HG03439 (cell line): ENCODE results near the gene UNC80.

Experiments
- ATAC-seq: cut with Tn5 transposase; IDR thresholded peaks from one replicate; pipeline ENCODE4 v1.9.1; 2021; ENCODE audit warnings: mild to moderate bottlenecking, moderate library complexity; ENCODE audit not compliant: unreplicated experiment

Gene UNC80

DNA sequence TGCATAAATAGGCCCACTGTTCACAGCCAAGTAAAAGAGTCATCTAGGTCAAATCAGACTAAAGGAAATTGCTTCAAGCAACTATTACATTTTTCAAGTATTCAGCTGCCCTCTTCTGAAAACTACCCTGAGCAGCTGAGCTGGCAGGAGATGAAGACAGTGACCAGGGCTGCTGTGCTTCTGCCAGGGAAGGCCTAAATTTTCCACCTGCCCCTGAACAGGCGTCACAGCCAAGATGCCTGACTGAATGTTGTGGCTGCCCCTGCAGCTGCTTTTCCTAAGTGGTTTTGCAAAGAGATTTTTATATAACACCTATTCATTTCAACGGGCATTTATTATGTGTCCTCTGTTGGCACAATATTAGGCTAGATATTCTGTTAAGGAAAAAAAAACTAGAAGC lies 134.1 kb downstream of the UNC80 start:
- no peak for ATAC-seq

DNA sequence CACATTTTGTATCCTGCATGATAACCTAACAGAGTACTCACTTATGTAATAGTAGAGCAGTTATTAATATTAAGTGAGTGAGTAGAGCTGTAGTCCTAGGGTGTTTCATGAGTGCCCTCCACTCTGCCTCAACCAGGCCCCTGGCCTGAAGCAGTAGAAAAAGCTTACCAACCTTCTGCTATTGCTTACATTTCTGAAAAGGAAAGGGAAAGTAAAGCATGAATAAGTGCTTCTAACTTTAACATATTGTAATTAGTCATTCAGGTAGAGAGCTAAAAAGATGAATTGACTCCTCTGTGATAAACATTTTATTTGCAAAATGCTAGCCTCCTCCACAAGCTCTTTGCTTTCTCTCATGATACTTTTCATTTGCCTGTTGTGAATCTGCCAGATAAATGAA lies 136.1 kb downstream of the UNC80 start:
- ATAC-seq: no peak

DNA sequence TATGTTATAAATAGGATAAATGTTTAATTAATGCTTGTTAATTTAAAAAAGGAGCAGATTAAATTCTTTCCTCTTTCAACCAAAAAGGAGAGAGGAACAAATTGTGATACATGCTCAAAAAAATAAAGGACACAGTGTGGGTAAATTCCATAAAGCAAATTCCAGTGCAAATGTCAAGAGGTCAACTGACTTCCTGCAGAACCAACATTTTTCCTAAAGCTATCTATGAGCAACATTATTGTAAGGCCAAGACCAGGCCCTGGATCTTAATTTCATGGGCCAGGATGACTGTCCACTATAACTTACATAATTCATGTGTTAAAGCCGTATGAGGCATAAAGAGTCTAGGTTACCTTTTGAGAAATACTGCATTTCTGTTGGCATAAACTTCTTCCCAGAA lies 136.9 kb downstream of the UNC80 start:
- no peak for ATAC-seq

DNA sequence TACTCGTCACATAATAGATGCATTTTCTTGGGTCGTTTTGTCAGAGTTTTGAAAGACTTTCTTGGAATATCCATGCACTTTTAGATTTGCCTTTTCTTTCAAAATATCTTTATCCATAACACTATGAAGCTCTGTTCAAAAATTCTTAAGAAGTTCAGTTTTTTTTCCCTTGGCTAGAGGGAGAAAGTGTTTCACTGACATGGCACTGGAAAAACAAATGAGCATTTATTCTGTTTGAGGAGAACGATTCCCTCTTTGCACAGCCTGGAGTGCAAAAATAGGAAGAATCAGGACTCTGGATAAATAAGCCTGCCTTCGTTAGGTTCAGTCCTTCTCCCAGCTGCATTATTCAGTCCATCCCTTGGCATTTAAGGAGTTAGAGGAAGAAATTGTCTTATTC lies 139.9 kb downstream of the UNC80 start:
- ATAC-seq: no peak

DNA sequence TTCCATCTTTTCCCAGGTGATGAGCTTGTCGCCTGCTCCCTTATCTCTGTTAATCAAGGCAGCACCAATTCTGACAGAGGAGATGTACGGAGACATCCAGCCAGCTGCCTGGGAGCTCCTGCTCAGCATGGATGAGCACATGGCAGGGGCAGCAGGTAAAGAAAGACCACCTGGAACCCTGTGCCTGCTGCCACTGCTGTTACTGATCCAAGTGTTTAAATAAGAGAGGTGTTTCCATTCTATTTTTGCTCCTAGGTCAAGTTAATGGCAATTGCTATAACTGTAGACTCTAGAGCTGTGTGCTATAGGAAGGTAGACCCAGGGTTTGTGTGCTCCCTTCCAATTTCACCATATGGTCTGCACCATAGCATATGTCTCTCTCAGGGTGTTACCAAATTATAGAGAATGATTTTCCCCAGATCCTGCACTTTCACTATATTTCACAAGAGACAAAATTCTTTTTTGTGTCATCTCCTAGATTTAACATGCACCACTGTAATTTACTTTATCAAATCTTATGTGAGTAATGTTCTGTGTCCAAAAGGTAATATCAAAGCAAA lies 142.2 kb downstream of the UNC80 start:
- ATAC-seq: no peak

DNA sequence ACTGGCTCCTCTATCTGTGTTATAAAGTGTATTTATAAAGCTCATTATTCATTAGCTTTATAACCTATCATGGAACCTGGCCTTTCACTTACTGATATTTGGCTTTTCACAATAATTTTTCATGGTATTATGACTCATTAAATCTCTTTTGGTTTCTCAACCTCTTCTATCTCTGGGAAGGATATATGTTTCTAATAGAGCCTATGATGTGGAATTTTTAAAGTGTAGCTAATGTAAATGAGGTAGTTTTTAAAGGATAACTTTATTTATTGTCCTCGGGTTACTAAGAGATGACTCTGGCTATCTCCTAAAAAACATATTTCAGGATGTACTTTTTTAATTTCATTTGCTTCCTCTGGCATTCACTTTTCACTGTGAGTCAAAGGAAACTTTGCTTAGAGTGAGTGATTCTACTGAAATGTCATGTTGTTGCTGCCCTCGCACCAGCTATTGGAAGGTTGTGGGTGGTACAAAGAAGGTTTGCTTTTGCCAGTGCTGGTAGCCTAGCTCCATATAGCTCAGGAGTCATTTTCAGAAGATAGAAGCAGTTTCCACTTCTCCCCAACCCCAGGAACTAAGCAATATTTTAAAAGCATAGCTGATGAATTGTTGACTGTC lies 145.6 kb downstream of the UNC80 start:
- no peak for ATAC-seq

- ATAC-seq: no peak
These were observed 146.6 kb downstream of the UNC80 start for GRCh38 chr2:209918251-209918650.

GRCh38 chr2:209922116-209922515 lies 150.5 kb downstream of the UNC80 start:
- no peak for ATAC-seq

DNA sequence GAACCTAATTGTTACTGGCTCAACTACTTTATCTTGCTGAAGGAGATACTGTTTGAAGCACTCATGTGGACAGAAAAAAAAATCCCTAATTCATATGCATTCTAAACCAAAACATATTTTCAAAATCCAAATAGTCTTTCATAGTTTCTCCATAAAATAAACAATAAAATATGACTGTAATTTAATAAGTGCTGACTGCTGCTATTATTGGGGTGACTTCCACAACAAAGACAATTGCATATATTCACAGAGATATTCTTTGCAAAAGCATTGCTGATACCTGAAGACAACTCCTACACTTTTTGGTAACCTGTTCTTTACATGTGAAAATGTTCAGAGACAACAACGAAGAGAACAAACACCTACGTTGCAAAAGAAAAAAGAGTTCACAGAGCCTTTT lies 157.7 kb downstream of the UNC80 start:
- no peak for ATAC-seq

DNA sequence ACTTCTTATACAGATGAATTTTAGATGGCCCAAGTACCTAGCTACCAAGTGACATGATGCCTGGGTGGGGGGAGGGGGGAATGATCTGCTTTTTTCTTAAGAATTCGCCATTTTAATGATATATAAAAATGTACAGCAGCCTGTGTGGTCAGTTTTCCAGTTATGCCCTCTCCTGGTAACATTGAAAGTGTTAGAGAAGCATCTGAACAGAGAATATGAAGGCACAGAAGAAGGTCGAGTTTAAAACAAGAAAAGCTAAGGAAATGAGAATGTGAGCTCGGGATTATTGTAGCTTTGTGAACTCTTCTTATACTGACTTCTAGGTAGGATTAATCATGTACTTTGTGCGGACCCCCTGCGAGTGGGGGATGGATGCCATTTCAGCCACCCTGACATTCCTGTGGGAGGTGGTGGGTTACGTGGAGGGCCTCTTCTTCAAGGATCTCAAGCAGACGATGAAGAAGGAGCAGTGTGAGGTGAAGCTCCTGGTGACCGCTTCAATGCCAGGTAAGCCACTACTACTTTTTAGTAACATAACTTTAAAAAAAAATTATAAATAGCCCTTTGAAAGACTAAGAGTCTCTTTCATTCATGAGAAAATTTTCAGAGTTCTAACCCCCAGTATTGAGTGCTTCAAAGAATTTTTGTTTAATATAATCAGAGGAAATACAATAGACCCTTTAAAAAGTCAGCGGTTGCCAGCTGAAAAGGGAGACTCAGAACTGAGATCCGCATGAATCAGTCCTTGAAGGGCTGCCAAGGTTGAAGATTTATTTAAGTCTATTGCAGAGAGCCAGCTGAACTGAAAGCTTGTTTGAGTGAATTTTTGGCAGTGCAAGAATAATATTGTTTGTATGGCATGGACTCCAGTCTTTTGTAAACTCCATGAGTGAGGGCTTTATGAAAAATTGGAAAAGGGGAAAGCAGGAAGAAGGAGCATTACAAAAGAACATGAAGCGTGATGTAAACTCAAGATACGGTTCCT lies 162.2 kb downstream of the UNC80 start:
- no peak for ATAC-seq

DNA sequence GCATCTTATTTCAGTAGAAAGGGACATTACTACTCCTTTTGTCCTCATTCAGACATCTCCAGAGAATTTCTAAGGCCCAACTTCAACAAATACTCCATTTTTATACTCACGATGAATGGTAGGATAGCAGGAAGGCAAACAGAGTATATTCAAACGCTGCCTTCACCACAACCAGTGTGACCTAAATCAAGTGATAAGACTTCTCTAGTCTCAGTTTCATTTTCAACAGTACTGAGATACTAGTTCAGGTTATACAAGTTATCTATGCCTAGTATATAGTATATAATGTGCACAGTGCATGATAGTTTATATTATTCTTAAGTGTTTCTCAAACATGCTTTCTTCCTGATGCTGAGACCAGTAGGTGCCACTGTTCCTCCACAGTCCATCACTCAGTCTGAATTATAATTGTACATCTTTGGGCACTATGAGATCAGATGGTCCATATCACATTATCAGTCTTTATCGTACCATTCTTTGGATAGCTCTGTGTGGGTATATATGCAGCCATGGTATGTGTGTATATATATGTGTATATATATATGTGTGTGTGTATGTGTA lies 164.6 kb downstream of the UNC80 start:
- no peak for ATAC-seq

- no peak for ATAC-seq
These were observed 166.3 kb downstream of the UNC80 start for GRCh38 chr2:209937893-209938292.

GRCh38 chr2:209938906-209939305 lies 167.3 kb downstream of the UNC80 start:
- ATAC-seq: no peak

GRCh38 chr2:209940936-209941335 lies 169.3 kb downstream of the UNC80 start:
- no peak for ATAC-seq

GRCh38 chr2:209942426-209942825 lies 170.8 kb downstream of the UNC80 start:
- ATAC-seq: no peak

DNA sequence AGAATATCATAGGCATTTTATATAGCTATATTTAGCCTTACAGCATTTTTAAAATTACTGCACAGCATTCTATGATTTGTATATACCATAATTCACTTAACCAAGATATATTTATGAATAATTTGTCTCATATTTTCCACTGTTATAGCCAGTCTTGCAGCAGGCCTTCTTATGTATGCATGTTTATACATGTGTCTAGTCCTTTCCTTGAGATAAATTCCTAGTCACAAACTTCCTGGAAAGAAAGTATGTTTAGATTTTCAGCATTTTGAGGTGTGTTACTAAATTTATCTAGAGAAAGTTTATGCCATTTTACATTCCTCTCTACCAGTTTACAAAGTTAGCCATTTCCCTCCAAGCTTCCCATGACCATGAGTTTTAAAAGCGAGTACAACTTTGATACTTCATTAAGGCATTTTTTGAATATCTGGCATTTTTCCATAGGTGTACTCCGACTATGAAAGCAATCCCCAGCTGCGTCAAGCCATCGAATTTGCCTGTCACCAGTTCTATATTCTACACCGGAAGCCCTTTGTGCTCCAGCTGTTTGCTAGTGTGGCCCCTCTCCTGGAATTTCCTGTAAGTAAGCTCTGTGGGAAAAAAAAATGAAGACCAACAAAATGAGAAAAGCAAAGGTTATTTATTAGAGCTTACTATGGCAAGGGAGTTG lies 171.4 kb downstream of the UNC80 start:
- no peak for ATAC-seq

- ATAC-seq: no peak
These were observed 172.1 kb downstream of the UNC80 start for GRCh38 chr2:209943776-209944175.

GRCh38 chr2:209946539-209946938 lies 174.9 kb downstream of the UNC80 start:
- ATAC-seq: no peak

DNA sequence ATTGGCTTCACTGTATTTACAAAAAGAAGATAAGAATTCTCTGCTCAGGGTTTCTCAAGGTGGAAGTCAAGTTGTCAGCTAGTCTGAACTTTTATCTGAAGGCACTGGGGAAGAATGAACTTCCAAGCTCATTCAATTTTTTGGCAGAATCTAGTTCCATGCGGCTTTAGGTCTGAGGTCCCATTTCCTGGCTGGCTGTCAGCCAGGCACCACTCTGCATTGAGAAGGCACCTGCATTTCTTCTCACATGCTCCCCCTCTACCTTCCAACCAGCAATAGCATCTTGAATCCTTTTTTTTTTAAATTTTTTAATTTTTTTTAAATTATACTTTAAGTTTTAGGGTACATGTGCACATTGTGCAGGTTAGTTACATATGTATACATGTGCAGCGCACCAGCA lies 184.6 kb downstream of the UNC80 start:
- ATAC-seq: no peak

DNA sequence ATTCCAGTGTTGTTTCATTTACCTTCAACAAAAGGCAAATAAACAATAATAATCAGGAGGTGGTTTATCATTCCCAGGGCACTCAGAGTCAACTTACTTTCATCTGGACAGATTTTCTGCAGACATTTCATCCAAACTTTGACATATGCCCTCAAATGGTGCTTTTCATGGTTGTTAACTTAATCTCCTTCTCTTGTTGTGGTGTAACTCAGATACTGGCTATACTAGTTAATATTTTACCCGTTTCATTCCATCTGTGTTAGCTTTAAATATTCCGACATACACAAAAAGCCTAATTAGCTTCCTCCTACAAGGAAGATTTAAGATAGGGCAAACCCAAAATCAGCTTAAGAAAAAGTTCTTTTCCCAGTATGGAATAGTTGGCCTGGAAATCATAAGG lies 186.4 kb downstream of the UNC80 start:
- no peak for ATAC-seq

DNA sequence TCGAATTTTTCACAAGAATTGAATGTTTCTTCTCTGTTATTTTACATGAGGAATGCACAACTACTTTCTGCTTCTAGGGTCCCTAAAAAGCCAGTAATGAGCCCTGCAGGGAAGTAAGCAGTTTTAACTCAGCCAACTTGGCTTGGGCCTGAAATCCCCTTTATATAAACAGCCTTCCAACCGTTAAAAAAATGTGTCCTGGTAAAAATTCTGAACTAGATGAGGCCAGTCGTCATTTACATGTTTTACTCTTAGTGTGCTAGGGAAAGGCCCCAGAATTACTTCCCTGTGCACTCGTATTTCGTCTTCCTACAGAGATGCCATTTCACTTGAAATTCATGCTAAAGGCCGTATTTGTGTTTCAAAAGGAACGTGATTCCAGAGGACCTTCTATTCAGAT lies 188.4 kb downstream of the UNC80 start:
- ATAC-seq: no peak
